ENCODE results near the gene BEND7. TPM values are rescaled to one million over a fixed set of nuclear protein-coding genes. Genes with fewer than 3 reads are reported as not detected.
A peak's percentile ranks its signal among the peaks of the same experiment; 100 is the strongest.

BEND7 gene
- total and polyA plus RNA-seq, 2 of the 8 experiments (the other 6 are each of a cell fraction or from before 2014, with no cell fraction given): 1.9 to 8.2 TPM

- 87% methylated on average over 7 of the region's 7 CpGs; no CpG with 5 or more reads in 1 of the 2 experiments for WGBS, 2 experiments (ENCODE audit: extremely low coverage in 1 of 2, insufficient coverage in 1 of 2, insufficient read length in 1 of 2, insufficient replicate concordance in 2 of 2, low coverage in 1 of 2, low lambda C conversion rate in 2 of 2, missing lambda C conversion rate in 1 of 2)
- CTCF ChIA-PET (ENCODE audit: partially characterized antibody): interaction anchor here (1.2 to 2.9 kb wide), 2 partner anchors 29 to 48 kb away, joined by 6 to 9 read pairs; no protein-coding TSS in a partner anchor
- TF ChIP-seq CHD1 (IDR thresholded peaks at IDR 0.05; ENCODE audit: low read depth, low read length) (no peak), EP300 (IDR thresholded peaks at IDR 0.05; ENCODE audit: borderline replicate concordance in 1 of 2, low read depth in 2 of 2, low read length in 2 of 2) (no peak), NANOG (IDR thresholded peaks at IDR 0.05; ENCODE audit: insufficient read depth, low read depth, low read length, poor library complexity, severe bottlenecking) (no peak), SAP30 (IDR thresholded peaks at IDR 0.05; ENCODE audit: insufficient read depth, insufficient replicate concordance, low read length) (no peak), CBX8 (IDR thresholded peaks at IDR 0.05; ENCODE audit: borderline replicate concordance, low read depth, low read length) (no peak), EGR1 (IDR thresholded peaks at IDR 0.05; ENCODE audit: borderline replicate concordance, low read depth, low read length) (no peak), SP4 (IDR thresholded peaks at IDR 0.05; ENCODE audit: low read length) (no peak), CEBPB (IDR thresholded peaks at IDR 0.05; ENCODE audit: low read depth, low read length) (no peak)
- TF ChIP-seq, protein P1, sequence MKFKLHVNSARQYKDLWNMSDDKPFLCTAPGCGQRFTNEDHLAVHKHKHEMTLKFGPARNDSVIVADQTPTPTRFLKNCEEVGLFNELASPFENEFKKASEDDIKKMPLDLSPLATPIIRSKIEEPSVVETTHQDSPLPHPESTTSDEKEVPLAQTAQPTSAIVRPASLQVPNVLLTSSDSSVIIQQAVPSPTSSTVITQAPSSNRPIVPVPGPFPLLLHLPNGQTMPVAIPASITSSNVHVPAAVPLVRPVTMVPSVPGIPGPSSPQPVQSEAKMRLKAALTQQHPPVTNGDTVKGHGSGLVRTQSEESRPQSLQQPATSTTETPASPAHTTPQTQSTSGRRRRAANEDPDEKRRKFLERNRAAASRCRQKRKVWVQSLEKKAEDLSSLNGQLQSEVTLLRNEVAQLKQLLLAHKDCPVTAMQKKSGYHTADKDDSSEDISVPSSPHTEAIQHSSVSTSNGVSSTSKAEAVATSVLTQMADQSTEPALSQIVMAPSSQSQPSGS (IDR thresholded peaks at IDR 0.05; ENCODE audit: low read length): no peak
Measured at GRCh38 chr10:13489035-13489599, 39.7 kb downstream of the BEND7 start.

More at GRCh38 chr10:13489035-13489599, 39.7 kb downstream of the BEND7 start:
- Histone ChIP-seq H3K27ac (ENCODE audit: low read depth, low read length) (no peak overlapping the region), H3K23ac (ENCODE audit: insufficient read length) (no peak overlapping the region), H2BK120ac (replicated peaks; ENCODE audit: low read depth, low read length) (no peak overlapping the region), H2BK5ac (ENCODE audit: low read depth, low read length) (no peak overlapping the region), H3K23me2 (ENCODE audit: low read depth, low read length) (no peaks in the 10 kb centered on the region), H3K79me1 (ENCODE audit: low read depth, low read length) (no peaks in the 10 kb centered on the region), H3K4me3 (ENCODE audit: extremely low read depth in 1 of 4, insufficient read depth in 2 of 4, low read depth in 3 of 4, low read length in 4 of 4) (no peak overlapping the region), H3K27me3 (replicated peaks in 1 of 4; ENCODE audit: control insufficient read depth in 3 of 4, extremely low read depth in 1 of 4, insufficient read depth in 3 of 4, low read length in 3 of 4) (no peaks in the 10 kb centered on the region), H3K14ac (ENCODE audit: insufficient read length) (no peak overlapping the region), H3K4me1 (replicated peaks in 1 of 4; ENCODE audit: control insufficient read depth in 3 of 4, insufficient read depth in 4 of 4, low read length in 3 of 4) (peaks cover 0 to 6% (median 2%) of the 10 kb centered on the region in 4 experiments; a peak in 3 of 7 replicates), H3K36me3 (ENCODE audit: control insufficient read depth in 2 of 4, insufficient read depth in 4 of 4, low read length in 3 of 4) (no peaks in the 10 kb centered on the region), H4K91ac (replicated peaks; ENCODE audit: insufficient read length, low read length) (no peak overlapping the region), H3K56ac (replicated peaks; ENCODE audit: insufficient read length, low read depth, low read length) (no peak overlapping the region), H3K79me2 (ENCODE audit: control insufficient read depth in 1 of 2, insufficient read depth in 2 of 2, low read length in 2 of 2) (no peaks in the 10 kb centered on the region), H2BK15ac (ENCODE audit: low read length) (no peak overlapping the region), H4K8ac (ENCODE audit: extremely low read depth, insufficient read depth, low read length) (no peak overlapping the region), H3K18ac (ENCODE audit: extremely low read depth, low read length) (no peak overlapping the region), H2AK5ac (ENCODE audit: low read depth, low read length) (0 out of 2 replicates have a peak overlapping the region, but pooled peaks have one; percentile 19), H3K4ac (replicated peaks; ENCODE audit: insufficient read length, low read depth, low read length) (no peak overlapping the region), H3K9me3 (ENCODE audit: insufficient read depth in 2 of 2, low read depth in 1 of 2, low read length in 1 of 2) (no peaks in the 10 kb centered on the region), H3K4me2 (ENCODE audit: insufficient read depth in 1 of 2, low read depth in 2 of 2, low read length in 2 of 2) (no peak overlapping the region), H4K5ac (ENCODE audit: insufficient read length, low read depth, low read length) (no peak overlapping the region), H2BK12ac (ENCODE audit: low read depth, low read length) (no peak overlapping the region), H2BK20ac (ENCODE audit: low read length) (no peak overlapping the region), H4K20me1 (replicated peaks in 1 of 2; ENCODE audit: control insufficient read depth in 1 of 2, insufficient read depth in 2 of 2, low read length in 2 of 2) (no peaks in the 10 kb centered on the region), H3K9ac (replicated peaks in 1 of 4; ENCODE audit: extremely low read depth in 1 of 4, low read depth in 3 of 4, low read length in 3 of 4) (0 out of 7 replicates have a peak overlapping the region, but pooled peaks of 1 of the 4 experiments have one; percentile 26), H2AFZ (ENCODE audit: low read length) (no peak overlapping the region)
- DNase-seq (ENCODE audit: low read depth in 1 of 2, low spot score in 2 of 2) (no peak), FAIRE-seq (no peak)
- POLR2A ChIA-PET (ENCODE audit: partially characterized antibody): no interaction called here
